ENCODE data around the gene LHX3.

The LHX3 gene

DNA sequence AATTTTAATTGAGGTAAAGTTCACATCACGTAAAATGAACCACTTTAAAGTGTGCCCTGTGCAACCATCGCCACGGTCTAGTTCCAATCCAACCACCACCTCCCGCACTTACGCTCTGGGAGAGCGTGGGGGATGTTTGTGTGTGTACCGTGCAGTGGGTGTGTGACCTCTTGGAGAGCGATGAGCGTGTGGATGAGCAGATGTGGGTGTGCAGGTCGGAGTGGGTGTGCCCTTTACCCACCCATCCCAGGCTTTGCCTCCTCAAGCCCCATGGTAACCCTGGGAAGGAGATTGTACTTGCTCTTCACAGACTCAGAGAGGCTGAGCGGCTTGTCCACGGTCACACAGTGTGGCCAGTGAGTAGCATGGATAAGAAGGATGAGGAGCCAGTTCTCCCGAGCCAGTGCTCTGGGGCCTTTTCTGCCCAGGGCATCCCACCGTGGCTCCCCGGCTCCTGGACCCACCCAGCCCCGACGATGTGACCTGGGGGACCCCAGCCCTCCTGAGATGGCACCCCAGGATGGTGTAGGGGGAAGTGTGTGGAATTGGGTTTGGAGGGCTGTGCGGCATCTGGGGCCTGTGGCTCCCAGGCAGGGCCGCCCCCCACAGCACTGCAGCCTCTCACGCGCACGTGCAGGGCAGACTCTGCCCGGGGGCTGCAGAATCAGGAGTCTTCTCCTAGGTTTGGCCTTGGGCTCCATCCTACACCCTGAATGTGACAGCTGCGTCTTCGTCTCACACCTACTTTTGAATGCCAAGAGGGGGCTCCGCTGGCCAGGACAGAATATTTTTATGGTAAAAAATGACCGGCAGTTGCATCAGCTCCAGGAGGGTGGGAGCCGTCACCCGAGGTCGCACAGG, 13.6 kb downstream of the LHX3 start:
- no peak for DNase-seq

DNA sequence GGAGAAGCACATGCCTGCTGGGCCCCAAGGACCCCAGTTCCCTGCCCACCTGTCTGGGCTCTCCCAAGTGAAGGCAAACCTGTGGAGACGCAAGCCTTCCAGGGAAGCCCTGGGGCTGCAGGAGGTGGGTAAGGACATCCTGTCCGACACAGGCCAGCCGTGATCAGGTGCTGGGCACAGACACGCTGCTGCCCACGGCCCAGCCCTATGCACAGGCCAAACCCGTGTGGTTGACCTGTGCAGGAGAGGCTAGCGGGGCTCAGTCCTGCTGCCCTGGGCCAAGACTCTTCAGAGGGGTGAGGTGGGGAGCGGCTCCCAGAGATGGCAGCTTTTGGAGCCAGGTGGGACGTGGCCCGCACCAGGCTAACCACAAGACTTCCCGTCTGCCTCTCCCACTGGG, 14.3 kb downstream of the LHX3 start:
- DNase-seq = no peak

DNA sequence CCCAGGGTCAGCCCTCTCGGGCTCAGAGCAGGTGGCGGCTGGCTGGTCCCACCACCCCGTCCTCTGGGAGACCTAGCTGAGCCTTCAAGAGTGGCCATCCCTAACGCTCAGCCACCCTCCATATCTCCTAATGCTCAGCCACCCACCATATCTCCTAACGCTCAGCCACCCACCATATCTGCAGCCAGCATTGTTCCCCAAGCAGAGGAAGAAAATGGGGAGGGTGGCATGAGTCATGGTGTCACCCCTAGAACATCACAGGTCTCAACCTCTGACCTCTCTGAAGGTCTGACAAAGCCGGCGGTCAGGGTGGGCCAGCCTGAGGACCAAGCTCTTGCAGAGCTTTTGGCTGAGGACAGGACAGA, 14.7 kb downstream of the LHX3 start:
- no peak for DNase-seq

DNA sequence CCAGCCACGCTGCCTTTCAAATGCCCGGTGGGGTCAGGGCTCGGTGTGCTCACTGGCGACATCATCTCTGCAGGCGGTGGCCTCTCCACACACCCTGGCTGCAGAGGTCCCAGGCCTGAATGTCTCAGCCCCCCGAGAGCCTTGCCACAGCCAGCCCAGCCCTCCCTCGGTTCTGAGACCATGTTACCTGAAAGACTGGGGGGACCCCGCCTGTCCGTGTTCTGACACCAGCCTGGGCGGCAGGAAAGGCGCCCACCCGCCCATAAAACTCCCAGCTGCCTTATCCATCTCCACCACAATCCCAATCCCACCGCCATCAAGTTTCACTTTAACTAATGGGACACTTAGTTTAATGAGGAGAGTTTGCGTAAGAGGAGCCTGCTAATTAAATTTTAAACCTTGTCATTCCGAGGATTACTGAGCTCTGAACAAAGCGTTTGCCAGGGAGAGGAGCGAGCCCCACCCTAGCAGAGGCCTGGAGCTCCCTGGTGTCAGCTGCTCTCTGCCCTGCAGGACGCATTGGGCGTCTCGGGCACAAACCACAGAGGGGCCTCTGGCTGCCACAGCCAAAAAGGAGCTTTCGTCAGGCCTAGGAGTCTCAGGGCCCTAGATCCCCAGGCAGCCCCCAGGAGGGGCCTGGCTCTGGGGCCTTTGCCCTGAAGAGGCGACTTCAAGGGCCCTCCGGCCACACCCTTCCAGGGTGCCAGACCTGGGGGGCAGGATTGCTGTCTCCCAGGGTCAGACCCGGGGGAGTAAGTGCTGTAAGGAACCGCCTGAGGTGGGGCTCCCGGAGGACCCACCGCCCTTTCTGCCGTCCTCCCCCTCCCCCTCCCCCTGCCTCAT, 15.3 kb downstream of the LHX3 start:
- DNase-seq = no peak

DNA sequence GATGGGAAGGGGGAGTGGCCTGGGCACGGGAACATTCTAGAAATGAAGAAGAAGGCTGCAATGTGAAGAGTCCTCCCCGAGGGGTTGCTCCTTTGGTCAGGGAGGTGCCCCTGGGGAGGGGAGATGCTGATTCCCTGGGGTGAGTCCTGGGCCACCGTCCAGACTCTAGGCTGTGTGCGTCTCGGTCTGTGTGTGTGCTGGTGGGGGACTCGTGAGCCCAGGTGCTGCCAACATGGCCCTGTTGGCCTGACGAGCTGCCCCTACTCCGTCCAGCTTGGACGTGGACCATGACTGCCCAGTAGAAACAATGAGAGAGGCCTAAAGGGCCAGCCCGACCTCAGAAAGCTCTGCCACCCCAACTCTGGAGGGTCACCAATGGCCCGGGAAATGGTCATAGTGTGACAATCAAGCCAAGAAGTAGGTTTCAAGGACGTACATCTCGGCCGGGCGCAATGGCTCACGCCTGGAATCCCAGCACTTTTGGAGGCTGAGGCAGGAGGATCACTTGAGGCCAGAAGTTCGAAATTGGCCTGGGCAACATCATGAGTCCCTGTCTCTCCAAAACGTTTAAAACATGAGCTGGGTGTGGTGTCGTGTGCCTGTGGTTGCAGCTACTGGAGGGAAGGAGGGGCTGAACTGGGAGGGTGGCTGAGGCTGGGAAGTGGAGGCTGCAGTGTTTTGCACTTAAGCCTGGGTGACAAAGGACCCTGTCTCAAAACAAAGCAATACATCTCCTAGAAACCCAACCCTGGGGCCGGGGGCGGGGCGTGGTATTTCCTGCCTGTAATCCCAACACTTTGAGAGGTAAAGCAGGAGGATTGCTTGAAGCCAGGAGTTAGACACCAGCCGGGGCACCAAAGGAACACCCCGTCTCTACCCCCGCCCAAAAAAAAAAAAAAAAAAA, 17.0 kb downstream of the LHX3 start:
- no peak for DNase-seq

DNA sequence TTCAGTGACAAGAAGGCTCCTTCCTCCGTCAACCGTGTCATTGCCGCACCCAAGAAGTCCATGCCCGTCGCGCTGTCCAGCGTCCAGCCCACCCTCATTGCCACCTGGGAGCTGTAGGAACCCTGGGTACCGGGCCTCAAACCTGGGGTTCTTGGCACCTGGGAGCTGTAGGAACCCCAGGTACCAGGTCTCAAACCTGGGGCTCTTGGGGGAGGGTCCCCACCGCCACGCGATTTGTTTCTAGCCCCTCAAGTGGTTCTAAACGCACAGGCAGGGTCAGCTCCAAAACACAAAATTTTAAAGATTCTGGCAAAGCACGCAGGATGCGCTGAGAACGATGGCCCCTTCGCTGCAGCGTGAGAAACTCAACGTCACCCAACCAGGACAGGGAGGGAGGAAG, 17.7 kb downstream of the LHX3 start:
- DNase-seq = no peak

DNA sequence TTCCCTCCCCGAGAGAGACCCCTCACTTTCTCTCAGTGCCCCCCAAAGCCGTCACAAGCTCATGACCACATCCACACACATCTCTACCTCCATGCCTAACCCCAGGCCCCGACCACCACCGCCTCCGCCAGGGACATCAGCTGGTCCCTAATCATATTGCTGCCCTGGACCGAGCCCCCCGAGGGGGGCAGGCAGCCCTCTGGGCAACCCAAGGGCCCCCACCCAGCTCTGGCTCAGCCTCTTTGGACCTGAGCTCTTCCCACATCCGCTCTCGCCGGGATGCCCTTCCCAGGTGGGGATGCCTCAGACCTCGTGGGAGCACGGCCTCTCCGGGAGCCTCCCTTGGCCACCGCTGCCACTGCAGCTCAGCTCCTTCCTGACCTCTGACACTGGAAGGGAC, 18.5 kb downstream of the LHX3 start:
- DNase-seq = no peak

DNA sequence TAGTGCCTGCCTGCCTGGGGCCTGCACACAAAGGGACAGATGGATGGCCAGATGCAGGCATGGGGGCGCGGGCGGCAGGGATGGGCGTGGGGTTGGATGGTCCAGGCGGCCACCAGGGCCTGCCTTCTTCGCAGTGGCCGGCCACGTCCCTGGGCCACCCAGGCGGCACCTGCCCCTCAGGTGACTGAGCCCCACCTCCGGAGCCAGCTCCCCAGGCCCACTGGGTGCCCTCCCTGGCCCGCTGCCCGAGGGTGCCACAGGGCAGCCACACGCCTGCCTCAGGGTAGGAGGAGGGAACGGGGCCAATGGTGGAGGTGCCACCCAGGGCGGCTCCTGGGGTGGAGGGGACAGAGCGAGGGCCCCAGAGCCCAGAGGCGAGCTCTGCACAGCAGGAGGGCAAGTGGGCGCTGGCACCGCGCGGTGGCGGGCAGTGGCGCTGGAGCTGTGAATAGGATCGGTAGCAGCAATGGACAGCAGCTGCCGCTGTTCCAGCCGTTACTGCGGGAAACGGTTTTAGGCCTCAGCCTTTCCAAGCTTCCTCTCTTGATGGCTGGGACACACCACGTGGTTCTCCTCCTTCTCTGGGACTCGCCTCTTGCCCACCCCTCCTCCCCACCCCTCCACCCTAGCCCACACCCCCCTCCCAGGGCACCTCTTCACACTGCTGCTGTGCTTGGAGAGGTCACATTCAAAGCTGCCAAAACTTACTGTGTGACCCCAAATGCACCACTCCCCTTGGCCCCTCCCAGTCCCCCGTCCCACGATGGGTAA, 19.1 kb downstream of the LHX3 start:
- no peak for DNase-seq

DNA sequence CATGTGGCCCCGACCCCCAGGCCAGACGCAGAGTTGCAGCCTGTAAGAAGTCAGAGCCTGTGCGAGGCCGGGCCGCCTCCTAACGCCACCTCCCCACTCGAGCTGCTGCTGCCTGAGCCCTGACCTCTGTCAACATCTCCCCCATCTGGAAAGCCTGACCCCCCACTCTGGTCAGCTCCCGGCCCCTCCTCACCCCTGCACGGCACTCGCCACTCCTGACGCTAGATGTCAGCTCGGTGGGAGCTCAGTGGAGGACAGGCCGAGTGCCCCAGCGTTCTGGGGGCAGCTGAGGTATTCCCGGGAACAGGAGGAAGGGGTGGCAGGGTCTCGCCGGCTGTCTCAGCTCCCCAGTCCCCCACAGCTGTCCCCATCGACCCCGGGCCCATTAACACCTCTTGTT, 19.9 kb downstream of the LHX3 start:
- no peak for DNase-seq

DNA sequence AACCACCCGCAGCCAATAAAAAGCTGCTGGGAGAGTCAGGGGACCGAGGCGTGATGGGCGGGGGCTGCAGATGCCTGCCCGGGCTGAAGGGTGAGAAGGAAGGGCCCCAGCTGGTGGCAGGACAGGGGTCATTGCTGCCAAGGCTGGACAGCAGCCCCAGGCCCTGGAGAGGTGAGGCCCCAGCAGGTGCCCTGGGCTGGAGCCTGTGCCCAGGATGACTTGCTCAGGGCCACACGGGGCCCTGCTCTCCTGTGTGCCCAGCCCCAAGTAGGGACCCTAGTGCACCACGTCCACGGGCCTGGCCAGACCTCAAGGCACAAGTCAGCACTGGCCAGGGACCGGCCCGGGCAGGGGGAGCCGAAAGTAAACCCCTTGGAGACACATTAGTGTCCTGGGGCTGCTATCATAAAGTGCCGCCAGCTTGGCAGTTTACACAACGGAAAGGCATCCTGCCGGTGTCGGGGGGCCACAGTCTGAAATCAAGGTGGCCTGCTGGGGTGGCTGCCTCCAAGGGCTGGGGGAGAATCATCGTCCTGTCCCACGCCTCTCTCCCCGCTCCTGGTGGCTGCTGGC, 22.0 kb downstream of the LHX3 start:
- DNase-seq = no peak

DNA sequence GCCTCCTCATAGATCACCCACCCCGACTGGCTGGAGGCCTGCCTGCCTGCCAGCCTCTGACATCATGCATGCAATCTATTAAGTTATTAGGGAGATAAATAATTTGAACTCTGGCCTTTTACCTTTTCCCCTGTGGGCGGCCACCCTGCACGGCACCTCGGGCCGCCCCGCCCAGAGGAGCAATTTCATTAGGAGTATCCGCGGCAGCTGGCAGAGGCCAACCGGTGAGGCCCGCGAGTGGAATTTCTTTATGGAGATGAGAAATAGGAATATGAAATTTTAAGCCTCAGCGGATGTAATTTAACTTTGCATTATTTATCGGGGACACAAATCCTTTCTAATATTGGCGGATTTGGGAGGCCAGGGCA, 22.5 kb downstream of the LHX3 start:
- no peak for DNase-seq

DNA sequence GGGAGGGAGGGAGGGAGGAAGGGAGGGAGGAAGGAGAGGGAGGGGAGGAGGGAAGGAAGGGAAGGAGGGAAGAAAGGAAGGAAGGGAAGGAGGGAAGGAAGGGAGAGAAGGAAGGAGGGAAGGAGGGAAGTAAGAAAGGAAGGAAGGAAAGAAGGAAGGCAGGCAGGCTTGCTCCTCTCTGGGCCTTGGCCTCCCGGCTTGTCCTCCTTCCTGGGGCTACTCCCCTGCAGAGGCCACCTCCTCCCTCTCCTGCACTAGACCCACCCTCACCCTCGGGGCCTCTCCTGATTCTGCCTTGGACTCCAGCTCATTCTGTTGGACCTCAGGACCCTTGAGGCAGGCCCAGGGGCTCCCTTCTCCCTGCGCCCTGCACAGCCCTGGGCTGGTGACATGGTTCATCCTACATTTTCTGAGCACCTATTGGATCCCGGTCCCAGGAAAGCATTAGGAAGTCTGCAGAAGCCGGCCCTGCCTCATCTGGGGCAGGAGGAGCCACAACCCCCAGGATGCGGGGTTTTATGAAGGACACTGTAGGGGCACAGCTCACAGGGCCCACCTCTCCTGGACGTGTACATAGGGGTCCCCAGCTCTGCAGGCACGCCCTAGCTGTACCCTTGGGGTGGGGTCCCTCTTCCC, 23.0 kb downstream of the LHX3 start:
- no peak for DNase-seq

DNA sequence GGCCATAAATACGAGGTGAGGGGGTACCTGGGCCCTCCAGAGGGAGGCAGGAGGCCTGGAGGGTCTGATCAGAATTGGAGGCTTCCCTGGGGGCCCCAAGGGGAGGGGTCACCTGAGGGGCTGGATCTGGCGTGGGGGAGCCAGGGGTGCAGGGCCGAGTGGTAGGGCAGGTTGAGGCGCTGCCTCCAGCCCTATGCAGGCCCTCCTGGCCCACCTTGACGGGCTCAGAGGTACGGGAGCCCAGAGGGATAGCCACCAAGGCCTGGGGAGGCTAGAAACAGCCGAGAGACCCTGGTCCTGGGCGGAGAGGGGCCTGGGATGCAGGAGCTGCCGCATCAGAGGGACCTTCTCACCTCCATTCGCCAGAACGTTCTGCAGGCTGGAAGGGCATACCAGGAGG, 24.3 kb downstream of the LHX3 start:
- no peak for DNase-seq

DNA sequence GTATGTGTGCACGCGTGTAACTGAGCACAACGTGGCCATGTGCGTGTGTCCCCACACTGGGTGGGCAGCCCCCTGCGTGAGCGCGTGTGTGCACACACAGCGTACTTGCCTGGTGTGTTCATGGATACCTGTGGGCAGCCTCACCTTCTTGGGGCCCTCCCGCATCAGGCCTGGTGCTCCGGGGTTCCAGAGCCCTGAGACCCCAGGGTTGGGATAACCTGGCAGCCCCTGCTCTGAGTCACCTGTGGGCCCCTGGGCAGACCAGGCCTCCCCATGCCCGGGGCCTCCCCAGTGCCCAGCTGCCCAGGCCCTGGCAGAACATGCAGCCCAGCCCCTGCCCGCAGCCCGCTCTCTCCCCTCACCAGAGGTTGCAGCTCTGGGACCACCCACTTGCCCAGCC, 25.2 kb downstream of the LHX3 start:
- no peak for DNase-seq

DNA sequence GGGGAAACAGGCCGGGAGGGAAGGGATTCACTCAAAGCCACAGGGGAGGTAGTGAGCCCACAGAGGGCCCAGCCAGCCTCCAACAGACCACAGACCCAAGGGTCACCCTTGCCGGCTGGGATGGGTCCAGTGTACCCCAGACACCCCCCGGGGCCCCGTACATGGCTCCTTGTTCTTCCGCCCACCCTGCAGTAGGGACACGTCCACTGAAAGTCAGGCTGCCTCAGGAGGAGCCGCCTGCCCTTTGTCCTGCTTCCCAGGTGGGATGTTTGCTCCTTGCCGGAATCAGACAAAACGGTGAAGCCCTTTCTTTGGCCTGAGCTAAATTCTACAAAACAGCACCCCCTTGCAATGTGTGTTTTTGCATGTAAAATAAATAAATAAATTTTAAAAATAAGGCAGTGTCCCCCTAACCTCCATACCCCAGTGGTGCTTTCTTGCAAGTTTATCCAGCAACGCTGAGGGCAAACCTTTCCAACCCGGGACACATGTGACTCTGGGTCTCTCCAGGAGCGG, 25.8 kb downstream of the LHX3 start:
- DNase-seq = no peak

DNA sequence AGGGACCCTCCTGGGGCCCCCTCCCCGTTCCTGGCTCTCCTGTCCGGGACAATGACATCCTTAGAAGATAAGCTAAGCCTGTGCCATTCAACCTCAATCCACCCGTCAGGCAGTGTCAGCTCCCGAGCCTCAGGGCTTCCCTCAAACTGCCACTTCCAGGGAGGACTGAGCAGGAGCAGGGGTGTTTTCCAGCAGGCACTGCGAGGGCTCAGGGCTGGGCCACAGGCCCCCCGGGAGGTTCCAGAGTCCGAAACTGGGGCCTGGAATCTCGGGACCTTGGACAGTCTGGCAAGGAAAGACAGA, 26.2 kb downstream of the LHX3 start:
- DNase-seq = no peak

DNA sequence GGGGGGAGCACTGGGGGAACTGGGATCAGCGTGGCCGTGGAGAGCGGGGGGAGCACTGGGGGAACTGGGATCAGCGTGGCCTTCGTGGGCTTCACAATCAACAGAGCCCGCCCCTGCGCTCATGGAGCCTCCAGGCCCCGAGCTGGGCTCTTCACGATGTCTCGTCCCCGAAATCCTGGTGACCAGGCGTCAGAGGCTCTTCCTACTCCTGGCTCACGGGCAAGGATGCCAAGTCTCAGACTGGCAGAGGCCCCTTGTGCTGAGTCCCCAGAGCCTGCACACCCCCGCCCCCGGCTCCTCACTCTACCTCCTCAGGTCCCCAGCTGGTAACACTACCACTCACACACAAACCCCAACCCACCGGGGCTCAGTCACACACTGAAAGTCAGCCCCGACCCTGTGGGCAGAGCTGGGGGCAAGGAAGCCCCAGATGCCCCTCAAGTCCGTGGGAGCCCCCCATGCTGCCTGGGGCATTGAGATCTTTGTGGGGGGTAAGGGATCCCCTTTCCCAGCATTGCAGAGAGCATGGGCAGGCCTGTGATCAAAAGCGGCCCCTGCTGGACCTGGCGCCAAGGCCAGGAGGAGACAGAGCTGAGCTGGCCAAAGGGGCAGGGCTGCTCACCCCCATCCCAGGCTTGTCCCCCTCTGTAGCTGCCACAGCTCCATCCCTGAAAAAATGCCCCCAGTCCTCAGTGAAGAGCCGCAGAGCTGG, 26.7 kb downstream of the LHX3 start:
- DNase-seq = no peak

DNA sequence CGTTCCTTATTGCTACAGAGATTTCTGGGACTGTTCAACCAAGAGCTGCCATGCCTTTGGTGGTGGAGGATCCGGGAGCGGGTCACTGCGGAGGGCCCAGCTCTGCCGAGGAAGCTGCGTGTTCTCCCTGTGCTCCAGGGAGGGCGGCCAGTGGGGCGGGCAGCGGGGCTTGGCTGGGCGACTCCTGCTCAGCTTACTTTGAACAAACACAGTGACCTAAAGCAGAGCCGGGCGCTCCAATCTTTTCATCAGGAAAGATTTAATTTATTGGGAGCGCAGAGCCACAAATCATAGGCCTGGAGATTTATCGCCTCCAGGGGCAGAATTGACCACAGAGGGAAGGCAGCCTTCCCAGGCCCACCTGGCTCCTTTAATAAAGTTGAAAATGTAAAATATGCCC, 27.7 kb downstream of the LHX3 start:
- no peak for DNase-seq

DNA sequence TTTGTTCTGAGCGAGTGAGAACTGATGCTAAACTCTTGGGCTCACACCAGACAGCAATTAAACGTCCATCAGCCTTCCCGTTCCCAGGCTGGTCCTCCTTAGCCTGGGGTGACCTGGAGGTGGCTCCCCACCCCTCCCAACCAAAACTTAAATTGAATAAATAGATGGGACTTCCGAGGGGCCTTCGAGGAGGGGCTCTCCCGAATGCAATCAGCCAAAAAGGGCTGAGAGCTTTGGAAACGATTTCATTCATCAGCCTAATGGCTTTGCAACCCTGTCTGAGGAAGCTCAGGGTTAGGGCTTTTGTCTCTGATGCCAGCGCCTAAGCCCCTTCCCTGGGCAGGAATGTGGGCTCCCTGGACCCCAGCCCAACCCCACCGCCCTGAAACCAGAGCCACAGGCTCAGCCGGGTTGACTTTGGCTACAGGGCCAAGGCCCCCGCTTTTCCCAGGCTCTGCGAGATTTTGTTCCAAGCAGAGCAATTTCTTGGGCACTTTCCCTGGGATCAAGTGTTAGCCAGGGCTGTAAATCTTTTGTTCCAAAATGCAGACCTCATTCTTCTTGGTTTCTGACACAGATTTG, 29.2 kb downstream of the LHX3 start:
- no peak for DNase-seq
